HepG2 (cell line): ENCODE data around the gene NOTCH4. TPM values are rescaled to one million over a fixed set of nuclear protein-coding genes. Genes with fewer than 3 reads are reported as not detected.

ENCODE experiments used
- ATAC-seq: fragments of 200-7000 bp; cut with Tn5 transposase; 3 replicates; pipeline ENCODE4 v1.9.1; 2020; ENCODE audit warnings: mild to moderate bottlenecking, moderate library complexity
- BruUV-seq: library from RNA; stranded (reverse); fragments of 400-500 nt; replicated peaks from 2 replicates; lab custom pipeline; 2021; lab: Mats Ljungman, UMichigan
- CTCF ChIA-PET: fragments of 300-600 bp; formaldehyde crosslinking; extraction: SDS; loops from one replicate; lab custom pipeline; 2021; ENCODE audit warnings: low total read pairs, inconsistent platforms, low intra/inter-chr PET ratio; lab: Yijun Ruan, JAX
- POLR2A ChIA-PET: fragments of 350-600 bp; sonication (Branson Sonifier 250); formaldehyde crosslinking; loops from one replicate; lab custom pipeline; 2020; ENCODE audit warnings: antibody characterized with exemption, inconsistent platforms; lab: Yijun Ruan, JAX
- DNase-seq: peaks from one replicate; pipeline ENCODE4 v3.0.0-alpha.2; 2015; ENCODE audit warnings: low spot score
- FAIRE-seq: peaks from 3 replicates; lab custom pipeline; 2011; peaks lifted over from hg19 to GRCh38; lab: Jason Lieb, UNC
- H2AFZ ChIP-seq: one replicate; pipeline ENCODE4 v1.6.1; 2011; ENCODE audit warnings: low read length, inconsistent platforms
- H3K27ac ChIP-seq: fragments of 300-600 bp; 3 replicates; pipeline ENCODE4 v1.8.0; 2011; ENCODE audit warnings: mixed run types, mild to moderate bottlenecking, mixed read lengths, low read length, inconsistent platforms; ENCODE audit not compliant: insufficient read depth; ENCODE audit errors: extremely low read length
- H3K27me3 ChIP-seq, 2 experiments: fragments of 200-600 bp in 1 of 2; 2 replicates in 1 of 2; 3 replicates in 1 of 2; pipeline versions ENCODE4 v1.6.0 to v1.8.0; 2011; ENCODE audit warnings: low read length in 2 of 2, mild to moderate bottlenecking in 2 of 2, moderate library complexity in 2 of 2, inconsistent platforms in 1 of 2; ENCODE audit not compliant: insufficient read depth in 2 of 2, control insufficient read depth in 1 of 2
- H3K36me3 ChIP-seq, 2 experiments: fragments of 200-600 bp in 1 of 2; replicated peaks in 1 of 2; 2 replicates in 1 of 2; 3 replicates in 1 of 2; pipeline versions ENCODE4 v1.5.1 to v1.8.0; 2011; ENCODE audit warnings: low read length in 2 of 2, inconsistent platforms in 1 of 2; ENCODE audit not compliant: insufficient read depth in 2 of 2, control insufficient read depth in 1 of 2
- H3K4me1 ChIP-seq: 2 replicates; pipeline ENCODE4 v1.5.1; 2012; ENCODE audit warnings: low read length, inconsistent platforms; ENCODE audit not compliant: insufficient read depth
- H3K4me2 ChIP-seq: 2 replicates; pipeline ENCODE4 v1.6.0; 2011; ENCODE audit warnings: low read depth, low read length, inconsistent platforms
- H3K4me3 ChIP-seq, 3 experiments: fragments of 200-600 bp in 1 of 3; sonication (generic), shearing (Covaris generic) in 1 of 3; replicated peaks in 1 of 3; 2 replicates each; pipeline ENCODE4 v1.5.1; 2011 to 2016; ENCODE audit warnings: low read length in 3 of 3, inconsistent platforms in 2 of 3, low read depth in 2 of 3, mild to moderate bottlenecking in 2 of 3, control low read depth in 1 of 3, mixed read lengths in 1 of 3; ENCODE audit not compliant: insufficient read depth in 1 of 3
- H3K79me2 ChIP-seq: one replicate; pipeline ENCODE4 v1.6.1; 2011; ENCODE audit warnings: low read length, inconsistent platforms; ENCODE audit not compliant: insufficient read depth
- H3K9ac ChIP-seq: 2 replicates; pipeline ENCODE4 v1.6.0; 2011; ENCODE audit warnings: mild to moderate bottlenecking, low read depth, low read length, inconsistent platforms; ENCODE audit not compliant: insufficient read depth
- H3K9me3 ChIP-seq: 2 replicates; pipeline ENCODE4 v1.5.1; 2012; ENCODE audit warnings: mild to moderate bottlenecking, low read length
- H4K20me1 ChIP-seq: 2 replicates; pipeline ENCODE4 v1.6.0; 2011; ENCODE audit warnings: inconsistent platforms, mild to moderate bottlenecking, low read length, moderate library complexity; ENCODE audit not compliant: insufficient read depth
- KAT7 ChIP-seq: IDR thresholded peaks from 2 replicates; pipeline ENCODE4 v1.6.1; 2018; ENCODE audit warnings: borderline replicate concordance, missing compliant biosample characterization
- PHF8 ChIP-seq: sonication (generic); formaldehyde crosslinking; IDR thresholded peaks from 2 replicates; pipeline ENCODE4 v1.5.0; 2020; ENCODE audit warnings: missing genetic modification reagents
- RBFOX2 ChIP-seq: fragments of 200-400 bp; formaldehyde crosslinking; IDR thresholded peaks from 2 replicates; pipeline ENCODE4 v1.6.1; 2017; ENCODE audit warnings: low read depth, mild to moderate bottlenecking, low read length
- SRSF1 ChIP-seq: fragments of 200-400 bp; formaldehyde crosslinking; optimal IDR thresholded peaks from 2 replicates; pipeline ENCODE3; 2017; ENCODE audit warnings: mild to moderate bottlenecking, low read depth, low read length, moderate library complexity
- TBX2 ChIP-seq: sonication (generic); formaldehyde crosslinking; IDR thresholded peaks from 2 replicates; pipeline ENCODE4 v1.5.0; 2020; ENCODE audit warnings: missing genetic modification reagents, mild to moderate bottlenecking, borderline replicate concordance
- ZBTB26 ChIP-seq: IDR thresholded peaks from 2 replicates; pipeline ENCODE4 v1.6.1; 2016; ENCODE audit warnings: missing compliant biosample characterization, missing genetic modification reagents, borderline replicate concordance
- ZHX2 ChIP-seq, 2 experiments: sonication (generic) in 1 of 2; formaldehyde crosslinking in 1 of 2; IDR thresholded peaks; 2 replicates each; pipeline versions ENCODE4 v1.6.1 to v1.9.0; 2014 to 2022; ENCODE audit warnings: antibody characterized with exemption in 1 of 2, borderline replicate concordance in 1 of 2, inconsistent platforms in 1 of 2, low read depth in 1 of 2, missing genetic modification reagents in 1 of 2
- WGBS: methylation state at CpG from one replicate; pipeline ENCODE4 v1.1.6; 2017; ENCODE audit warnings: low lambda C conversion rate; 5-methylcytosine and 5-hydroxymethylcytosine counted together
- in situ Hi-C: cut with HindIII; loops from 2 replicates; pipeline ENCODE4 v1.10.0; 2017; ENCODE audit warnings: low pct_unique_long_range_greater_than_20kb; ENCODE audit not compliant: extremely low pct_ligation_motif_present
- intact Hi-C: fragments of 100-400 bp; cut with micrococcal nuclease; formaldehyde crosslinking; loops from one replicate; pipeline ENCODE4 v1.10.0; 2022; ENCODE audit not compliant: unreplicated experiment
- polyA plus RNA-seq, 8 experiments: library from polyadenylated mRNA; depleted of rRNA in 3 of 8; stranded (reverse) in 7 of 8; unstranded in 1 of 8; fragments of >200 nt; fragmentation: Illumina TruSeq in 4 of 8; extraction: Trizol in 4 of 8; gene quantifications; 2 replicates each; pipeline versions ENCODE4 v1.2.1 to v1.2.3, GENCODE V29; 2011 to 2016; ENCODE audit warnings: low read depth in 4 of 8, missing spikeins in 1 of 8, mixed read lengths in 1 of 8; ENCODE audit not compliant: insufficient read depth in 1 of 8
- total RNA-seq, 5 experiments: library from RNA; depleted of rRNA; stranded (reverse); fragments of >200 nt; fragmentation: Illumina TruSeq; extraction: Trizol; gene quantifications; 2 replicates each; pipeline ENCODE4 v1.2.3, GENCODE V29; 2016; ENCODE audit warnings: low read depth in 1 of 5

NOTCH4 gene
- total and polyA plus RNA-seq, 2 of the 13 experiments (the other 11 are each of a cell fraction or from before 2014, with no cell fraction given), result 0.51 to 0.83 TPM

GRCh38 chr6:32189742-32190053 lies 34.2 kb downstream of the NOTCH4 start:
- H3K36me3 ChIP-seq, result peaks cover 7 to 19% of the 10 kb centered on the region in 2 experiments
- no peak for ATAC-seq
- H3K27ac ChIP-seq, result peak overlapping the region; percentile 80
- H3K9ac ChIP-seq, result peak overlapping the region; percentile 90
- FAIRE-seq, result no peak
- ChIA-PET POLR2A (interaction anchor here (1.0 to 7.1 kb wide), 6 partner anchors 11 to 782 kb away, joined by 4 to 127 read pairs (median 10); partner anchors contain the start of genes AGPAT1, ATF6B, FKBPL and HSPA1B), CTCF (no interaction called here)
- in situ Hi-C loops (loop anchor here (5.0 kb wide), 1 partner anchor 783 kb away; no protein-coding TSS in a partner anchor), intact Hi-C loops (loop anchor here (1.0 kb wide), 1 partner anchor 11 kb away; the partner anchor contains the start of gene RNF5)
- H3K9me3 ChIP-seq, result no peaks in the 10 kb centered on the region
- H4K20me1 ChIP-seq, result no peaks in the 10 kb centered on the region
- WGBS, result under 1% methylated on average over 18 of the region's 23 CpGs
- H3K4me2 ChIP-seq, result peak overlapping the region; percentile 95
- TF ChIP-seq ZBTB26 (CRISPR knock-in tag) (no peak), RBFOX2 (peak; percentile 41)
- H3K79me2 ChIP-seq, result peaks cover 15% of the 10 kb centered on the region
- BruUV-seq, result no TSS peak
- DNase-seq, result no peak
- H3K4me3 ChIP-seq, result peak overlapping the region; percentile 74 to 93 (median 79)
- H2AFZ ChIP-seq, result no peak overlapping the region
- no peaks in the 10 kb centered on the region; a peak in 1 of 5 replicates for H3K27me3 ChIP-seq
- peaks cover 41% of the 10 kb centered on the region for H3K4me1 ChIP-seq

- H3K4me3 ChIP-seq, result peak overlapping the region; percentile 74 to 93 (median 79)
- H3K4me1 ChIP-seq, result peaks cover 36% of the 10 kb centered on the region
- H3K27ac ChIP-seq, result peak overlapping the region; percentile 80
- H3K9ac ChIP-seq, result peak overlapping the region; percentile 90
- no peak for DNase-seq
- peaks cover 15% of the 10 kb centered on the region for H3K79me2 ChIP-seq
- no TSS peak for BruUV-seq
- peak overlapping the region; percentile 90 for H3K4me2 ChIP-seq
- in situ Hi-C loops, result no loop called here
- no peaks in the 10 kb centered on the region; a peak in 1 of 5 replicates for H3K27me3 ChIP-seq
- intact Hi-C loops, result no loop called here
- ATAC-seq, result peak; percentile 10
- no peak for FAIRE-seq
- POLR2A ChIA-PET, result interaction anchor here (2.5 to 7.1 kb wide), 2 partner anchors 11 to 60 kb away, joined by 18 to 127 read pairs; partner anchors contain the start of genes AGPAT1, ATF6B, FKBPL and RNF5
- H3K9me3 ChIP-seq, result no peaks in the 10 kb centered on the region
- 17% methylated on average over 8 of the region's 10 CpGs for WGBS
- CTCF ChIA-PET, result no interaction called here
- no peaks in the 10 kb centered on the region for H4K20me1 ChIP-seq
- no peak overlapping the region for H2AFZ ChIP-seq
- H3K36me3 ChIP-seq, result peaks cover 7 to 19% of the 10 kb centered on the region in 2 experiments
- TF ChIP-seq KAT7 (CRISPR knock-in tag), result 0 out of 2 replicates have a peak, but pooled peaks have one; percentile 38
- 0 out of 2 replicates have a peak, but pooled peaks have one; percentile 42 for TF ChIP-seq TBX2 (CRISPR knock-in tag)
- TF ChIP-seq PHF8, result 0 out of 2 replicates have a peak, but pooled peaks have one; percentile 24
- no peak for TF ChIP-seq SRSF1
- TF ChIP-seq ZHX2 (IDR thresholded peaks at IDR 0.05; ENCODE audit: low read depth), result no peak
- no peak for TF ChIP-seq ZHX2 (CRISPR knock-in tag; IDR thresholded peaks at IDR 0.05; ENCODE audit: borderline replicate concordance)
Observed at GRCh38 chr6:32189069-32189741, 34.7 kb downstream of the NOTCH4 start.
